Neural cell (in vitro differentiated cells): ENCODE measurements around the gene TSKU. TPM values are rescaled to one million over a fixed set of nuclear protein-coding genes. Genes with fewer than 3 reads are reported as not detected.

Experiments used
- H2AFZ ChIP-seq: fragments of 200-600, 300-800 bp; sonication (generic), shearing (Covaris generic); 2 replicates; pipeline ENCODE4 v1.6.0; 2014; ENCODE audit warnings: low read depth, mild to moderate bottlenecking, antibody characterized with exemption, low read length, moderate library complexity
- H3F3A ChIP-seq: fragments of 200-600 bp; shearing (Covaris generic); 2 replicates; pipeline ENCODE4 v1.6.1; 2016; ENCODE audit warnings: mild to moderate bottlenecking, moderate library complexity, mixed read lengths, antibody characterized with exemption, low read length; ENCODE audit not compliant: insufficient read depth, poor library complexity, severe bottlenecking
- H3K27ac ChIP-seq: fragments of 200-600, 300-800 bp; sonication (generic), shearing (Covaris generic); 2 replicates; pipeline ENCODE4 v1.5.1; 2014; ENCODE audit warnings: mild to moderate bottlenecking, low read length, moderate library complexity
- H3K27me3 ChIP-seq: fragments of 300-800, 200-600 bp; sonication (generic), shearing (Covaris generic); 2 replicates; pipeline ENCODE4 v1.6.0; 2014; ENCODE audit warnings: mild to moderate bottlenecking, low read depth, low read length, moderate library complexity; ENCODE audit not compliant: insufficient read depth
- H3K36me3 ChIP-seq: fragments of 300-800, 200-600 bp; sonication (generic), shearing (Covaris generic); 2 replicates; pipeline ENCODE4 v1.5.1; 2014; ENCODE audit warnings: mild to moderate bottlenecking, antibody characterized with exemption, low read length, moderate library complexity; ENCODE audit not compliant: insufficient read depth
- H3K4me2 ChIP-seq: fragments of 300-800, 200-600 bp; sonication (generic), shearing (Covaris generic); 2 replicates; pipeline ENCODE4 v1.6.0; 2014; ENCODE audit warnings: mild to moderate bottlenecking, low read length
- H3K4me3 ChIP-seq: fragments of 300-800, 200-600 bp; sonication (generic), shearing (Covaris generic); 2 replicates; pipeline ENCODE4 v1.5.1; 2014; ENCODE audit warnings: mild to moderate bottlenecking, low read length, moderate library complexity
- H3K79me2 ChIP-seq: fragments of 200-600 bp; shearing (Covaris generic); replicated peaks from 2 replicates; pipeline ENCODE4 v1.6.0; 2014; ENCODE audit warnings: mild to moderate bottlenecking, low read length, moderate library complexity; ENCODE audit not compliant: insufficient read depth
- H3K9ac ChIP-seq: fragments of 300-800, 200-600 bp; sonication (generic), shearing (Covaris generic); 2 replicates; pipeline ENCODE4 v1.6.1; 2016; ENCODE audit warnings: mild to moderate bottlenecking, low read length, mixed read lengths
- H3K9me2 ChIP-seq: fragments of 200-600 bp; shearing (Covaris generic); 2 replicates; pipeline ENCODE4 v1.6.1; 2016; ENCODE audit warnings: mild to moderate bottlenecking, low read length, mixed read lengths; ENCODE audit not compliant: insufficient read depth
- H3K9me3 ChIP-seq: fragments of 200-600, 300-800 bp; sonication (generic), shearing (Covaris generic); 2 replicates; pipeline ENCODE4 v1.6.1; 2016; ENCODE audit warnings: mild to moderate bottlenecking, mixed run types, low read length, moderate library complexity, mixed read lengths
- H4K20me1 ChIP-seq: fragments of 200-600 bp; shearing (Covaris generic); 2 replicates; pipeline ENCODE4 v1.6.1; 2016; ENCODE audit warnings: mild to moderate bottlenecking, mixed run types; ENCODE audit not compliant: insufficient read depth
- CTCF ChIP-seq: fragments of 450-650 bp; IDR thresholded peaks from 2 replicates; pipeline ENCODE4 v1.5.1; 2014; ENCODE audit warnings: antibody characterized with exemption, mild to moderate bottlenecking, moderate library complexity; ENCODE audit not compliant: poor library complexity, severe bottlenecking
- EP300 ChIP-seq: fragments of 450-650 bp; conservative IDR thresholded peaks from 2 replicates; pipeline ENCODE4 v1.6.1; 2014; ENCODE audit warnings: antibody characterized with exemption, mild to moderate bottlenecking, moderate library complexity; ENCODE audit not compliant: poor library complexity, severe bottlenecking
- EZH2 ChIP-seq: fragments of 200-600, 300-800 bp; shearing (Covaris generic), sonication (generic); IDR thresholded peaks from 2 replicates; pipeline ENCODE4 v1.6.1; 2014; ENCODE audit warnings: antibody characterized with exemption, low read length, borderline replicate concordance, mild to moderate bottlenecking; ENCODE audit not compliant: insufficient read depth, poor library complexity, severe bottlenecking
- MXI1 ChIP-seq: fragments of 450-650 bp; conservative IDR thresholded peaks from 2 replicates; pipeline ENCODE4 v1.6.1; 2014; ENCODE audit warnings: antibody characterized with exemption, mild to moderate bottlenecking; ENCODE audit not compliant: poor library complexity, severe bottlenecking
- POLR2AphosphoS5 ChIP-seq: IDR thresholded peaks from 2 replicates; pipeline ENCODE4 v1.6.1; 2012
- RAD21 ChIP-seq: fragments of 450-650 bp; conservative IDR thresholded peaks from 2 replicates; pipeline ENCODE4 v1.6.1; 2014; ENCODE audit warnings: antibody characterized with exemption, mild to moderate bottlenecking, moderate library complexity
- REST ChIP-seq: IDR thresholded peaks from 2 replicates; pipeline ENCODE4 v1.6.1; 2012; ENCODE audit warnings: borderline replicate concordance
- SMC3 ChIP-seq: fragments of 450-650 bp; conservative IDR thresholded peaks from 2 replicates; pipeline ENCODE4 v1.6.1; 2014; ENCODE audit warnings: antibody characterized with exemption, mild to moderate bottlenecking, moderate library complexity; ENCODE audit not compliant: poor library complexity
- TAF1 ChIP-seq: IDR thresholded peaks from 2 replicates; pipeline ENCODE4 v1.6.1; 2012; ENCODE audit warnings: low read depth
- polyA plus RNA-seq: library from polyadenylated mRNA; depleted of rRNA; stranded (reverse); fragments of >200 nt; gene quantifications from 2 replicates; pipeline ENCODE4 v1.2.3, GENCODE V29; 2014

TSKU gene
- polyA plus RNA-seq, 1 donor from 2014 or later: 3.5 TPM

DNA sequence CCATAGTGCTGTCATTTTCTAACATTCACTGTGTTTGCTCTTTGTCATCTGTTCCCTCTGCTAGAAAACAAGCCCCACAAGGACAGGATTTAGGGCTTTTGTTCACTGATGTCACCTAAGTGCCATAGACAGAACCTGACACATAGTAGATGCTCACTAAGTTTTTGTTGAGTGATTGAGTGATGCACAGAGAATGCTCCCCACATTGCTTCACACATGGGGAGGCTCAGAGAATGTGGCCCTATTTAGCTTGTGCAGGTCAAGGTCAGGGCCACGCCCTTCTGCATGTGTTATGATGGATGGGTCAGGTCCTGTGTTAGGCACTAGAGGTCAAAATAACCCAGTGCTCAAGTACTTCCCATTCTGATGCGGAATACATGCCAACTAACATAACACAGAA, 33.1 kb upstream of the TSKU start:
- Histone ChIP-seq H3K36me3 (no peaks in the 10 kb centered on the region), H3K4me3 (no peak overlapping the region), H3K9me2 (no peaks in the 10 kb centered on the region), H3K79me2 (no peaks in the 10 kb centered on the region), H3K27ac (no peak overlapping the region), H2AFZ (no peak overlapping the region), H3K9ac (no peak overlapping the region), H3K27me3 (no peaks in the 10 kb centered on the region), H4K20me1 (no peaks in the 10 kb centered on the region), H3F3A (no peaks in the 10 kb centered on the region), H3K4me2 (no peak overlapping the region), H3K9me3 (no peaks in the 10 kb centered on the region)
- TF ChIP-seq SMC3 (no peak), POLR2AphosphoS5 (no peak), EP300 (no peak), CTCF (no peak), MXI1 (no peak), RAD21 (no peak), TAF1 (no peak), EZH2 (no peak), REST (no peak)

DNA sequence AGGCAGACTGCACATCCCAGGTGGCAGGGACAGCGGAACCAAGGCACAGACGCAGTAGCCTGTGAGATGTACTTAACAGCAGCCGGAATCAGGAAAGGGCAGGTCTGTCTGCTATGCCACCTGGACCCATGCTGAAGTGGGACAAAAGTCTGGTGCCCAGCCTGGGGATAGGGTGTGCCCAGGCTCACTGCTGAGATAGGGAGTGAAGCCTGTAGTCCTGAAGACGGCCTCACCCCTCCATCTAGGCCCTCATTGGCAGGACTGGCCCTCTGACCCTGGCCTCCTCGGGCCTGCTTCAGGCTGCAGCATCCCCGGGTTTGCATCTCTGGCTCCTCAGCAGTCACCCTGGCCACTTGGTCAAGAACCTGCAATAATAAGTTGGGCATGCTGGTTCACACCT, 32.4 kb upstream of the TSKU start:
- Histone ChIP-seq H4K20me1 (no peaks in the 10 kb centered on the region), H3K27me3 (no peaks in the 10 kb centered on the region), H3K27ac (no peak overlapping the region), H3F3A (no peaks in the 10 kb centered on the region), H3K4me3 (no peak overlapping the region), H3K9me3 (no peaks in the 10 kb centered on the region), H3K36me3 (no peaks in the 10 kb centered on the region), H3K9me2 (no peaks in the 10 kb centered on the region), H3K4me2 (no peak overlapping the region), H3K9ac (no peak overlapping the region), H2AFZ (no peak overlapping the region), H3K79me2 (no peaks in the 10 kb centered on the region)
- TF ChIP-seq REST (no peak), RAD21 (no peak), SMC3 (no peak), MXI1 (no peak), EZH2 (no peak), CTCF (no peak), POLR2AphosphoS5 (no peak), TAF1 (no peak), EP300 (no peak)
